SK-N-SH treated with all-trans-retinoic acid at 6 μM for 48 hours (cell line): ENCODE measurements around the gene SLC34A3.

Experiments used
- BACH2 ChIP-seq: fragments of 250-450 bp; sonication (Bioruptor Pico); IDR thresholded peaks from 2 replicates; pipeline ENCODE4 v1.9.0; 2021; ENCODE audit warnings: mild to moderate bottlenecking, borderline replicate concordance
- CSRNP3 ChIP-seq: fragments of 250-450 bp; sonication (Bioruptor Pico); IDR thresholded peaks from 2 replicates; pipeline ENCODE4 v1.5.1; 2021; ENCODE audit warnings: mild to moderate bottlenecking, moderate library complexity
- ESRRG ChIP-seq: fragments of 250-450 bp; sonication (Bioruptor Pico); IDR thresholded peaks from 2 replicates; pipeline ENCODE4 v1.6.1; 2021; ENCODE audit warnings: mild to moderate bottlenecking
- GLIS3 ChIP-seq: fragments of 250-450 bp; sonication (Bioruptor Pico); IDR thresholded peaks from 2 replicates; pipeline ENCODE4 v1.5.0; 2020; ENCODE audit warnings: mild to moderate bottlenecking, moderate library complexity
- PATZ1 ChIP-seq: fragments of 250-450 bp; sonication (Bioruptor Pico); IDR thresholded peaks from 2 replicates; pipeline ENCODE4 v1.8.0; 2020; ENCODE audit warnings: mild to moderate bottlenecking, moderate library complexity, borderline replicate concordance
- RARB ChIP-seq: fragments of 250-450 bp; sonication (Bioruptor Pico); IDR thresholded peaks from 2 replicates; pipeline ENCODE4 v1.8.0; 2021; ENCODE audit warnings: mild to moderate bottlenecking, moderate library complexity
- SNAI2 ChIP-seq: fragments of 250-450 bp; sonication (Bioruptor Pico); IDR thresholded peaks from 2 replicates; pipeline ENCODE4 v1.5.0; 2020; ENCODE audit warnings: mild to moderate bottlenecking, moderate library complexity
- ZFP3 ChIP-seq: fragments of 250-450 bp; sonication (Bioruptor Pico); IDR thresholded peaks from 2 replicates; pipeline ENCODE4 v1.5.0; 2020; ENCODE audit warnings: mild to moderate bottlenecking, moderate library complexity
- ZFP30 ChIP-seq: fragments of 450-650 bp; formaldehyde crosslinking; IDR thresholded peaks from 2 replicates; pipeline ENCODE4 v1.5.0; 2022; ENCODE audit warnings: mild to moderate bottlenecking, moderate library complexity
- TF ChIP-seq, protein P1 (sequence below): fragments of 250-450 bp; sonication (Bioruptor Pico); IDR thresholded peaks from 2 replicates; pipeline ENCODE4 v1.5.0; 2020; ENCODE audit warnings: mild to moderate bottlenecking, moderate library complexity
- TF ChIP-seq, protein P2 (sequence below): fragments of 250-450 bp; sonication (Bioruptor Pico); IDR thresholded peaks from 2 replicates; pipeline ENCODE4 v1.5.1; 2020; ENCODE audit warnings: low read depth, mild to moderate bottlenecking, moderate library complexity

- TF ChIP-seq BACH2 (CRISPR knock-in tag), result no peak
- TF ChIP-seq ZFP30, result no peak
- no peak for TF ChIP-seq GLIS3
- no peak for TF ChIP-seq RARB (CRISPR knock-in tag)
- TF ChIP-seq, protein P1, sequence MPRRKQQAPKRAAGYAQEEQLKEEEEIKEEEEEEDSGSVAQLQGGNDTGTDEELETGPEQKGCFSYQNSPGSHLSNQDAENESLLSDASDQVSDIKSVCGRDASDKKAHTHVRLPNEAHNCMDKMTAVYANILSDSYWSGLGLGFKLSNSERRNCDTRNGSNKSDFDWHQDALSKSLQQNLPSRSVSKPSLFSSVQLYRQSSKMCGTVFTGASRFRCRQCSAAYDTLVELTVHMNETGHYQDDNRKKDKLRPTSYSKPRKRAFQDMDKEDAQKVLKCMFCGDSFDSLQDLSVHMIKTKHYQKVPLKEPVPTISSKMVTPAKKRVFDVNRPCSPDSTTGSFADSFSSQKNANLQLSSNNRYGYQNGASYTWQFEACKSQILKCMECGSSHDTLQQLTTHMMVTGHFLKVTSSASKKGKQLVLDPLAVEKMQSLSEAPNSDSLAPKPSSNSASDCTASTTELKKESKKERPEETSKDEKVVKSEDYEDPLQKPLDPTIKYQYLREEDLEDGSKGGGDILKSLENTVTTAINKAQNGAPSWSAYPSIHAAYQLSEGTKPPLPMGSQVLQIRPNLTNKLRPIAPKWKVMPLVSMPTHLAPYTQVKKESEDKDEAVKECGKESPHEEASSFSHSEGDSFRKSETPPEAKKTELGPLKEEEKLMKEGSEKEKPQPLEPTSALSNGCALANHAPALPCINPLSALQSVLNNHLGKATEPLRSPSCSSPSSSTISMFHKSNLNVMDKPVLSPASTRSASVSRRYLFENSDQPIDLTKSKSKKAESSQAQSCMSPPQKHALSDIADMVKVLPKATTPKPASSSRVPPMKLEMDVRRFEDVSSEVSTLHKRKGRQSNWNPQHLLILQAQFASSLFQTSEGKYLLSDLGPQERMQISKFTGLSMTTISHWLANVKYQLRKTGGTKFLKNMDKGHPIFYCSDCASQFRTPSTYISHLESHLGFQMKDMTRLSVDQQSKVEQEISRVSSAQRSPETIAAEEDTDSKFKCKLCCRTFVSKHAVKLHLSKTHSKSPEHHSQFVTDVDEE (CRISPR knock-in tag), result no peak
- no peak for TF ChIP-seq CSRNP3 (CRISPR knock-in tag)
- no peak for TF ChIP-seq PATZ1 (CRISPR knock-in tag)
- no peak for TF ChIP-seq ZFP3 (CRISPR knock-in tag)
- TF ChIP-seq, protein P2, sequence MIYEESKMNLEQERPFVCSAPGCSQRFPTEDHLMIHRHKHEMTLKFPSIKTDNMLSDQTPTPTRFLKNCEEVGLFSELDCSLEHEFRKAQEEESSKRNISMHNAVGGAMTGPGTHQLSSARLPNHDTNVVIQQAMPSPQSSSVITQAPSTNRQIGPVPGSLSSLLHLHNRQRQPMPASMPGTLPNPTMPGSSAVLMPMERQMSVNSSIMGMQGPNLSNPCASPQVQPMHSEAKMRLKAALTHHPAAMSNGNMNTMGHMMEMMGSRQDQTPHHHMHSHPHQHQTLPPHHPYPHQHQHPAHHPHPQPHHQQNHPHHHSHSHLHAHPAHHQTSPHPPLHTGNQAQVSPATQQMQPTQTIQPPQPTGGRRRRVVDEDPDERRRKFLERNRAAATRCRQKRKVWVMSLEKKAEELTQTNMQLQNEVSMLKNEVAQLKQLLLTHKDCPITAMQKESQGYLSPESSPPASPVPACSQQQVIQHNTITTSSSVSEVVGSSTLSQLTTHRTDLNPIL (CRISPR knock-in tag), result no peak
- TF ChIP-seq ESRRG (CRISPR knock-in tag), result no peak
- no peak for TF ChIP-seq SNAI2 (CRISPR knock-in tag)
Measured at GRCh38 chr9:137242269-137243203, 11.8 kb downstream of the SLC34A3 start.
